Glutamatergic neuron (in vitro differentiated cells): ENCODE data around the gene PCDHA5. TPM values are rescaled to one million over a fixed set of nuclear protein-coding genes. Genes with fewer than 3 reads are reported as not detected.

ENCODE experiments used
- DNase-seq: peaks from one replicate; pipeline ENCODE4 v3.0.0; 2022
- H3K27ac Mint-ChIP-seq: one replicate; pipeline ENCODE4 v1.8.0; 2020; ENCODE audit warnings: mild to moderate bottlenecking, mixed read lengths, inconsistent platforms; ENCODE audit not compliant: unreplicated experiment
- H3K27me3 Mint-ChIP-seq: one replicate; pipeline ENCODE4 v1.8.0; 2020; ENCODE audit warnings: mild to moderate bottlenecking, moderate library complexity, mixed read lengths, inconsistent platforms; ENCODE audit not compliant: unreplicated experiment
- H3K36me3 Mint-ChIP-seq: one replicate; pipeline ENCODE4 v1.8.0; 2020; ENCODE audit warnings: mild to moderate bottlenecking, mixed read lengths, inconsistent platforms; ENCODE audit not compliant: unreplicated experiment
- H3K4me1 Mint-ChIP-seq: one replicate; pipeline ENCODE4 v1.8.0; 2020; ENCODE audit warnings: mild to moderate bottlenecking, low read depth, mixed read lengths, inconsistent platforms; ENCODE audit not compliant: unreplicated experiment
- H3K4me3 Mint-ChIP-seq: one replicate; pipeline ENCODE4 v1.8.0; 2020; ENCODE audit warnings: mild to moderate bottlenecking, mixed read lengths, inconsistent platforms; ENCODE audit not compliant: unreplicated experiment
- H3K9me3 Mint-ChIP-seq: one replicate; pipeline ENCODE4 v1.8.0; 2020; ENCODE audit warnings: mild to moderate bottlenecking, moderate library complexity, mixed read lengths, inconsistent platforms; ENCODE audit not compliant: unreplicated experiment
- CTCF ChIP-seq: fragments of 200-600 bp; sonication (generic); IDR thresholded peaks from one replicate; pipeline ENCODE4 v1.5.0; 2021; ENCODE audit not compliant: partially characterized antibody, unreplicated experiment
- total RNA-seq: library from RNA; stranded (reverse); fragmentation: NEBNext Ultra II Directional; extraction: Animal tissue kit (Norgen Biotek cat#: 25700); gene quantifications from one replicate; pipeline ENCODE4 v1.2.1, GENCODE V29; 2021; ENCODE audit not compliant: unreplicated experiment

Gene PCDHA5
- total RNA-seq, 1 donor from 2014 or later: 11.8 TPM

- H3K4me1 Mint-ChIP-seq: peaks cover 8% of the 10 kb centered on the region
- H3K36me3 Mint-ChIP-seq: peaks cover 48% of the 10 kb centered on the region
- H3K27me3 Mint-ChIP-seq: peaks cover 10% of the 10 kb centered on the region
- peak; percentile 57 for TF ChIP-seq CTCF
- peak within 1 kb of the TSS; percentile 99 for H3K27ac Mint-ChIP-seq
- H3K4me3 Mint-ChIP-seq: peak within 1 kb of the TSS; percentile 86
- DNase-seq: no peak
- H3K9me3 Mint-ChIP-seq: peaks cover 24% of the 10 kb centered on the region
Observed at GRCh38 chr5:140855772-140856674, 34.6 kb downstream of the PCDHA5 start, which contains the start of gene PCDHA10. TSS of gene PCDHA10 (plus strand) at chr5:140855897. CDS start at chr5:140856049, 152 bp downstream.

DNA sequence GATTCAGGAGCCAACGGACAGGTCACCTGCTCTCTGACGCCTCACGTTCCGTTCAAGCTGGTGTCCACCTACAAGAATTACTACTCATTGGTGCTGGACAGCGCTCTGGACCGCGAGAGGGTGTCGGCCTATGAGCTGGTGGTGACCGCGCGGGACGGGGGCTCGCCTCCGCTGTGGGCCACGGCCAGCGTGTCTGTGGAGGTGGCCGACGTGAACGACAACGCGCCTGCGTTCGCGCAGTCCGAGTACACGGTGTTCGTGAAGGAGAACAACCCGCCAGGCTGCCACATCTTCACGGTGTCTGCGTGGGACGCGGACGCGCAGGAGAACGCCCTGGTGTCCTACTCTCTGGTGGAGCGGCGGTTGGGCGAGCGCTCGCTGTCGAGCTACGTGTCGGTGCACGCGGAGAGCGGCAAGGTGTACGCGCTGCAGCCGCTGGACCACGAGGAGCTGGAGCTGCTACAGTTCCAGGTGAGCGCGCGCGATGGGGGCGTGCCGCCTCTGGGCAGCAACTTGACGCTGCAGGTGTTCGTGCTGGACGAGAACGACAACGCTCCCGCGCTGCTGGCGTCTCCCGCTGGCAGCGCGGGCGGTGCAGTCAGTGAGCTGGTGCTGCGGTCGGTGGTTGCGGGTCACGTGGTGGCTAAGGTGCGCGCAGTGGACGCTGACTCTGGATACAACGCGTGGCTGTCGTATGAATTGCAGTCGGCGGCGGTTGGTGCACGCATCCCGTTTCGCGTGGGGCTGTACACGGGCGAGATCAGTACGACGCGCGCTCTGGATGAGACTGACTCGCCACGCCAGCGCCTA is 36.0 kb downstream of the PCDHA5 start:
- Mint-ChIP-seq H3K9me3 (peaks cover 34% of the 10 kb centered on the region), H3K27ac (peak overlapping the region; percentile 99), H3K27me3 (peaks cover 10% of the 10 kb centered on the region), H3K36me3 (peaks cover 62% of the 10 kb centered on the region), H3K4me3 (peak overlapping the region; percentile 86), H3K4me1 (peaks cover 8% of the 10 kb centered on the region)
- TF ChIP-seq CTCF: no peak
- DNase-seq: no peak

DNA sequence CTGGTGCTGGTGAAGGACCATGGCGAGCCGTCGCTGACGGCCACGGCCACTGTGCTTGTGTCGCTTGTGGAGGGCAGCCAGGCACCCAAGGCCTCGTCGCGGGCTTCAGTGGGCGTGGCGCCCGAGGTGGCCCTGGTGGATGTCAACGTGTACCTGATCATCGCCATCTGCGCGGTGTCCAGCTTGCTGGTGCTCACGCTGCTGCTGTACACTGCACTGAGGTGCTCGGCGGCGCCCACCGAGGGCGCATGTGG is 36.5 kb downstream of the PCDHA5 start:
- Mint-ChIP-seq H3K27ac (no peak overlapping the region), H3K9me3 (peaks cover 34% of the 10 kb centered on the region), H3K36me3 (peaks cover 67% of the 10 kb centered on the region), H3K4me1 (peaks cover 8% of the 10 kb centered on the region), H3K4me3 (no peak overlapping the region), H3K27me3 (peaks cover 10% of the 10 kb centered on the region)
- TF ChIP-seq CTCF: no peak
- DNase-seq: no peak

DNA sequence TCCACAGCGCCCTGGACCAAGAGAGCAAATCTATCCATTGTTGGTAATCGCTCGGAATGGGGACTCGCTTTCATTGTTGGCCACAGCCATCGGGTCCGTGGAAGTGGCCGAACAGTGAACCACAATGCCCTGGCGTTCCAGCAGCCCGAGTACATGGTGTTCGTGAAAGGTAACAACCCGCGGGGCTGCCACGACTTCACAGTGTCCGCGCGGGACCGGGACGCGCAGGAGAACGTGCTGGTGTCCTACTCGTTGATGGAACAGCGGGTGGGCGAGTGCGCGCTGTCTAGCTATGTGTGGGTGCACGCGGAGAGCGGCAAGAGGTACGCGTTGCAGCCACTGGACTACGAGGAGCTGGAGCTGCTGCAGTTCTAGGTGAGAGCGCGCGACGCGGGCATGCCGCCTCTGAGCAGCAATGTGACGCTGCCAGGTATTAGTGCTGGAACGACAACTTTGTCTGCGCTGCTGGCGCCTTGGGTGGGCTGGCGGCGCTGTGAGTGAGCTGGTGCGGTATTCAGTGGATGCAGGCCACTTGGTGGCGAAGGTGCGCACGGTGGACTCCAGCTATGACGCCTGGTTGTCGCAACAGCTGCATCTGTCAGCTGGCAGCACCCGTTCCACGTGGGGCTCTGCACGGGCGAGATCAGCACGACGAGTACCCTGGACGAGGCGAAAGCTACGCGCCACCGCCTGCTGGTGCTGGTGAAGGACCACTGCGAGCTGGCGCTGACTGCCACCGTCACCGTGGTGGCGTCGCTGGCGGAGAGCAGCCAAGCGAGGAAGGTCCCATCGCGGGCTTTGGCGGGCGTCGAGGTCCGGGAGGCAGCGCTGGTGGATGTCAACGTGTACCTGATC is 41.3 kb downstream of the PCDHA5 start:
- Mint-ChIP-seq H3K27me3 (peaks cover 5% of the 10 kb centered on the region), H3K36me3 (peaks cover 59% of the 10 kb centered on the region), H3K4me3 (no peak overlapping the region), H3K9me3 (peaks cover 24% of the 10 kb centered on the region), H3K27ac (no peak overlapping the region), H3K4me1 (peaks cover 3% of the 10 kb centered on the region)
- no peak for DNase-seq
- TF ChIP-seq CTCF: no peak
